Raji (cell line): ENCODE results near the gene KLHL3.

Source experiments
- POLR2A ChIP-seq: IDR thresholded peaks from 2 replicates; pipeline ENCODE4 v1.6.1; 2011; ENCODE audit warnings: low read depth, low read length, control low read depth; ENCODE audit not compliant: insufficient read depth

Gene KLHL3

DNA sequence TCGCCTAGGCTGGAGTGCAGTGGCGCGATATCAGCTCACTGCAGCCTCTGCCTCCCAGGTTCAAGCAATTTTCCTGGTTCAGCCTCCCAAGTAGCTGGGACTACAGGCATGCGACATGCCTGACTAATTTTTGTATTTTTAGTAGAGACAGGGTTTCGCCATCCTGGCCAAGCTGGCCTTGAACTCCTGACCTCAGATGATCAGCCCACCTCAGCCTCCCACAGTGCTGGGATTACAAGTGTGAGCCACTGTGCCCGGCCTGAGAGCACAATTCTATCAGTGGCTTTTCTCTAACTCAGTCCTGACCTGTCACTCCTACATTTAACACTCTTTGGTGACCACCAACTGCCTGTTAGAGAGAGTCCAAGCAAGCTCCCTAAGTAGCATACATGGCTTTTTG lies 154.1 kb downstream of the KLHL3 start:
- TF ChIP-seq POLR2A = no peak

DNA sequence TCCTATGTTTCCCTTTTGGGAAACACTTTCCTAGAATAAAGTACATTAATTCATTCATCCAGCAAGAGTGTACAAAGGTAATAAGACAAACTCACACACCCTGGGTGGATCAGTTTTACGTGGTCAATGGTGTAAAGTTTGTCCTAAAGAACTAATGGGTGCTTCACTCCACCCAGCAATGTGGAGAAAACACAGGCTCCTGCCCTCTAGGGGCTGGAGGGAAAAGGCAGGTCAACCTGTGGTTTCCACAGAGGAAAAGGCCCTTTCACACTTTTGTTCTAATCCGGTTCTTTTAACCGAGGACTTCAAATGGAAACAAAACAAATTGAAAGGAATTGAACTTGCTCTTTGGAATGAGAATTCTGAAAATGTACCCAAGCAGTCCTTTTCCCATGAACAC lies 155.9 kb downstream of the KLHL3 start:
- TF ChIP-seq POLR2A = no peak

DNA sequence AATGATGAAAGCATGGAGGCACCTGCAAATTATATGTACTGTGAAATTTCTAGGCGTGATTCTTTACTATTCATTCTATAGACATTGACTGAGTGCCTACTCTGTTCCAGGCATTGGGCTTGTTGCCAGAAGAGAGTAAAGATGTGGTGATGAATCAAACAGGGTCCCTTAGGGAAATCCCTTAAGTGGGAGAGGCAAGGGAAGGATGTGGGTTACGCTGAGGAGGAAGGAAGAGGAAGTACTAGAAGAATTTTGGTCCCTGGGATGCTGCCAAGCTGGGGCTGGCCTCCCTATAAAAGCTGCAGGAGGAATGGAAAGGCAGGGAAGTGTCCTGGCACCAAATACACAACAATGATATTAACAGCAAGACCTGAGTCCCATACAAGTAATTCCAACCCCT lies 160.0 kb downstream of the KLHL3 start:
- TF ChIP-seq POLR2A = no peak

DNA sequence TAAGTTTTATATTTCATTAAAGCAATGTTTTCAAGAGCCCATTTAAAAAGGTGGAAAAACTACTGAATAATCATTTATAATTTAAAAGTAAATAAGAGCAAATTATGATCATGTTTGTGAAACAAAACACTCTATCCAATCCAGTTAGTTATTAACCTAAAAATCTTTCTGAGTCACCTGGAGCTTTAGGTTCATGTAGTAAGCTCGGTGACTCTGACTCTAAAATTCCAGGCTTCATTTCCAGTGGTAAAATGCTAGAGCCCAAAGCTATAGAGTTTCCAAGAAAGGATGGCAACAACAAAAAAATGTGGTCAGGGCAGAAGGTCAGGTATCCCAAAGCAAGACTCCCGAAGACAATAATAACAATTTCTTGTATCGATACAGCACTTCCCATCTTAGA lies 160.7 kb downstream of the KLHL3 start:
- TF ChIP-seq POLR2A = no peak

DNA sequence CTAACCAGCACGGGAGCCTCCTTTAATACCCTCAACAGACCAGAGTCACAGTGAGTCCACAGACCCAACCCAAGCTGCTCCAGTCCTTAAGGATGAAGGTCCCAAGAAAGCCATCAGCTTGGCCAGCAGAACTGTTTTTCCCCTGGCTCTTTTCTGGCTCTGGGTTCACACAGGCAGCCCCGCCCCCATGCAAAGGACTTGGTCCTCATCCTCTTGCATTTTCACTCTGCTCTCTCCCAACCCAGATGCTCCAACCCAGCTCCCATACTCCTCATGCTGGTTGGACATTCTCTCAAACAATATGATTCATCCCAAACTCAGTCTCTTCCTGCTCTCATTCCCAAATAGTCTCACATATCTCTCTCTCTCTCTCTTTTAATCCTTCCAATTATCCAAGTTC lies 162.5 kb downstream of the KLHL3 start:
- no peak for TF ChIP-seq POLR2A

DNA sequence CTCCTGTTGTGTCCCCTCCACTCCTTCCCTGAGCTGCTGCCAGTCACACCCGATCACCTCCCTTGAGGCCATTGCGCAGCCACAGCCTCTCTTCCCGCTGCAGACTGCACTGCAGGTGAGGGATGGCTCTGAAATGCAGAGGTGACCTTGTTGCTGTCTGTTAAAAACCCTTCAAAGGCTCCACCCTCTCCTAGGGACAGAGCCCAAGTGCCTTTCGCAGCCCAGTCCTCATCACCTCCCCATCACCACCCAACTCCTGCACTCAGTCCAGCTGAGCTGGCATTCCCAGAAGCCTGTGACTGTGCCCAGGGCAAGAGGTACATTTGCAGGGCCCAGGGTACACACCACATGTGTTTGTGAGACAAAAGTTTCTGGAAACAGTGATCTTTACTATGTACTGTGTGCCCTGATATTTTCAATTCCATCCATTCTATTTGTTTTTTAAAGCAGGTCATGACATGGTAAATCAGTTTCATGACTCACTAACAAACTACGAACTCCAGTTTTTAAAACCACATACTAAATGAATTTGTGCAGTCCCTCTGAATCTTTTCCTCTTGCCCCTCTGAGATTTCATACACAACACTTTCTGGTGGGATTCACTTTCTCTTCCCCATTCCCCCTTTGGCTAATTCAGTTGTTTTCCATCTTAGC lies 163.7 kb downstream of the KLHL3 start:
- no peak for TF ChIP-seq POLR2A

DNA sequence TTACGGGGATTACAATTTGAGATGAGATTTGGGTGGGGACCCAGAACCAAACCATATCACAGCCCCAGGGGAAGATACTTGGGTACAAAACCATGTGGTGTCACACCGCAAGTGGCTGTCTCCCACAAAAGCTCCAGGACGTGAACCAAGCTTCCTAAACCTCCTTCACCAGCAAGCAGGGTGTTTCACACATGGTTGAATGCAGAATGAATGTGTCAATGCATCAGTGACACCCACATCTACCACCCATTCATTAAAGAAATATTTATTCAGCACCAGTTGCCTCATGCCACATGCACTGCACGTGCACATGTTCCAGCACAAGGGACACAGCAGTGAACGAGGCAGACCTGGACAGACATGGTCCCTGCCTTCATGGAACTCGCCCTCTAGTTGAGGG lies 165.8 kb downstream of the KLHL3 start:
- TF ChIP-seq POLR2A = no peak
